Effector memory CD8-positive, alpha-beta T cell (primary cell): ENCODE measurements around the gene TMEM209.
A peak's percentile ranks its signal among the peaks of the same experiment; 100 is the strongest.

Experiments used
- ATAC-seq: fragments of 150-1000 bp; cut with Tn5 transposase; replicated peaks from 2 replicates; pipeline ENCODE4 v1.10.0; 2021; ENCODE audit warnings: mild to moderate bottlenecking, moderate library complexity
- DNase-seq, 3 experiments: peaks; one replicate each; pipeline ENCODE4 v3.0.0; 2021
- H3K27ac Mint-ChIP-seq, 2 donors: one replicate each; pipeline ENCODE4 v1.8.0; 2022; ENCODE audit warnings: mild to moderate bottlenecking in 2 of 2, mixed read lengths in 2 of 2, moderate library complexity in 2 of 2
- H3K27me3 Mint-ChIP-seq, 2 donors: one replicate each; pipeline ENCODE4 v1.8.0; 2022; ENCODE audit warnings: mixed read lengths in 2 of 2
- H3K36me3 Mint-ChIP-seq: one replicate; pipeline ENCODE4 v1.8.0; 2022; ENCODE audit warnings: mild to moderate bottlenecking, moderate library complexity, mixed read lengths; ENCODE audit not compliant: insufficient read depth
- H3K4me1 Mint-ChIP-seq, 2 donors: one replicate each; pipeline ENCODE4 v1.8.0; 2022; ENCODE audit warnings: low read depth in 2 of 2, mixed read lengths in 2 of 2
- H3K4me3 Mint-ChIP-seq, 2 donors: one replicate each; pipeline ENCODE4 v1.8.0; 2022; ENCODE audit warnings: mild to moderate bottlenecking in 2 of 2, mixed read lengths in 2 of 2, moderate library complexity in 2 of 2
- H3K9me3 Mint-ChIP-seq, 2 donors: one replicate each; pipeline ENCODE4 v1.8.0; 2022; ENCODE audit warnings: mixed read lengths in 2 of 2

TMEM209 gene

DNA sequence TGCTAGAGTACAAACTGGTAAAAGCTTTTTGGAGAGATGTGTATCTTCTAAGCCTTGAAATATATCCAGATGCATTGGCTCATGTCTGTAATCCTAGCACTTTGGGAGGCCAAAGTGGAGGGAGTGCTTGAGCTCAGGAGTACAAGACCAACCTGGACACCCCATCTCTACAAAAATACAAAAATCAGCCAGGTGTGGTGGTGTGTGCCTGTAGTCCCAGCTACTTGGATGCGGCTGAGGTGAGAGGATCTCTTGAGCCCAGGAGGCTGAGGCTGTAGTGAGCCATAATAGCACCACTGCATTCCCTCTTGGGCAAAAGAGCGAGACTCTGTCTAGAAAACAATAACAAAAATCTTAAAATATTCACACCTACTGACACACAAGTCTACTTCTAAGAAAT, 25.6 kb downstream of the TMEM209 start:
- peaks cover 6% of the 10 kb centered on the region in 2 donors for H3K4me1 Mint-ChIP-seq
- ATAC-seq = no peak
- H3K4me3 Mint-ChIP-seq = no peak overlapping the region
- no peak overlapping the region for H3K27ac Mint-ChIP-seq
- DNase-seq = no peak
- H3K9me3 Mint-ChIP-seq = no peaks in the 10 kb centered on the region
- peaks cover 63% of the 10 kb centered on the region for H3K36me3 Mint-ChIP-seq
- H3K27me3 Mint-ChIP-seq = no peaks in the 10 kb centered on the region

DNA sequence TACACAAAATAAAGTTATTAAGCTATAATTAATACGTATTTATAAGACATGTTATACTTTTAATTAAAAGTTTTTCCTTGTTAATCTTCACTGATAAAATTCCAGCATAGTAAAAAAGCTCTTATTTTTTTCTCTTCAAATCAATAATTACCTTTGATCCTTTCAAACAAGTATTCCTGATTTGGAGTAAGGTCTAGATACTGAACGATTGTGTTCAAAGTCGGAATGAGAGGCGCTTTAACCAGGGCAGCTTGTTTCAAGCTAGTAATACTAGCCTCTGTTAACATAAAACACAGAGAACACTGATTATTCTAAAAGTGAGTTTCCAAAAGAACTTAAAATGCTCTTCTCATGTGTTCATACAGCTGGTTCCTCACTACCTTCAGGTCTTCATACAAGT, 27.0 kb downstream of the TMEM209 start:
- Mint-ChIP-seq H3K4me3 (no peak overlapping the region), H3K4me1 (peaks cover 6% of the 10 kb centered on the region in 2 donors), H3K27ac (no peak overlapping the region), H3K27me3 (no peaks in the 10 kb centered on the region), H3K36me3 (peaks cover 66% of the 10 kb centered on the region), H3K9me3 (no peaks in the 10 kb centered on the region)
- ATAC-seq (no peak), DNase-seq (no peak)

DNA sequence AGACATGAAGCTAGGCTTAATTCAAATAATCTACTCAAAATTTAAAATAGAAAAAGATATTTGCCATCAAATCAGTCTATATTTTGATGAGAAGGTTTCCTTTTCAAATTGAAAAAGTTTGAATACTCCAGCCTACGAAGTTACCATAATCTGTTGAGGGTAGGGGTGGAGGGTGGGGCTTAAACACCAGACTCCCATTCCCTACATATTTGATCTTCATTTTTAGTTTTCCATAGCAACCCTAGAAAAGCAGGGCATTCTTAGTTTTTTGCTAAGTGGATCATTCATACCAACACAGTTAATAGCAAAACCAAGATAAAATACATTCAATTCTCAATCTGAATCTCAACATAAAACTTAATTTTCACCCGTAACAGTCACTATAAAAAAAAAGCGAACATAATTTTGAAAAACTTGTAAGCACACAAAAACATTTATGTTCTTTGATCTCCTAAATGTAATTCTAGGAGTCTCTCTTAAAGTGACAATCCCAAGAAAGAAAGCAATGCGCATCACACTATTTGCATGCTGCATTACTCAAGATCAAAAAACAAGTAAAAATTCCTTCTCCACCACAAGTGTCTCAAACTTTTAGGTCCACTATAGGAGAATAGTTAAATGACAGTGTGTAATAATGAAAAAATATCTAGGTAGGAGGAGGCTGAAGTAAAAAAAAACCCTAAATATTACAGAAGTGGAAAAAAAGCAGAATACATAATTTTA, 30.8 kb downstream of the TMEM209 start:
- no peaks in the 10 kb centered on the region for H3K9me3 Mint-ChIP-seq
- DNase-seq = no peak
- H3K4me1 Mint-ChIP-seq = no peaks in the 10 kb centered on the region
- H3K4me3 Mint-ChIP-seq = no peak overlapping the region
- no peak for ATAC-seq
- H3K36me3 Mint-ChIP-seq = peaks cover 77% of the 10 kb centered on the region
- no peaks in the 10 kb centered on the region for H3K27me3 Mint-ChIP-seq
- no peak overlapping the region for H3K27ac Mint-ChIP-seq

DNA sequence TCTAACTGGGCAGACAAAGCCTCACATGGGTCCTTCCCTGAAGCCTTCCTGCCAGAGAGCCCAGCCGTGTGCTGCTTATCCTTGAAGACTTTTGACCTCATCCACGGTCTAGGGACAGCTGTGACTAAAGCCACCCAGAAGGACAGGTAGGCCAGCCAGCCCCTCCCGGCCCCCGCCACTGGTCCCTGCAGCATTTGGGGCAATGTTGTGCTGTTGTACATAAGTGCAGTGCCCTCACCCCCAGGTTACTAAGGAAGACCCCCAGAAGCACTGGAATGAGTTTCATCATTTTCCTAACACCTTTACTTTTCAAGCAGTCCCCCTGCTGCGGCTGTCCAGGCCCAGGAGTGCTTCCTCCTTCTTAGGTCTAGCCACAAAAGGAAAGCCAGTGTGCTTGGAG, 43.0 kb downstream of the TMEM209 start:
- H3K27ac Mint-ChIP-seq = no peak overlapping the region
- no peaks in the 10 kb centered on the region for H3K9me3 Mint-ChIP-seq
- H3K27me3 Mint-ChIP-seq = no peaks in the 10 kb centered on the region
- H3K36me3 Mint-ChIP-seq = peaks cover 56% of the 10 kb centered on the region
- no peak for DNase-seq
- H3K4me3 Mint-ChIP-seq = no peak overlapping the region
- ATAC-seq = no peak
- H3K4me1 Mint-ChIP-seq = no peaks in the 10 kb centered on the region

DNA sequence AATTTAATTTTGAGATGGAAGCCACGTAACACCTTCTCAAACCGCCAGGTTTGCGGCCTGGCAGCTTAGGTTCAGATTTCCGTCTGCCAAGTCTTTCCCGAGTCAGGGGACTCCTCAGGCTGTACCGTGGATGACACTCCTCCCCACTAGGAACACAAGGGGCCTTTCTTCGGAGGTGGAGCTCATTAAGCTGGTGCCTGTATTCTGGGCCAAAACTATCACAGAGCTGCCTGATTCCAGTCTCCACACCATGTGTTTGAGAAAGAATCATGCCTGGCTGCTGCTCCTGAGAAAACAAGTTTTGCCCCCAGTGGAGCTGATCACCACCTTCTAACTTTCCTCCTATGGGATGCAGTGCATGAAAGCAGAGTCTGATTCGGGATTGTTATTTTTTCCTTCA, 44.8 kb downstream of the TMEM209 start:
- DNase-seq (no peak), ATAC-seq (no peak)
- peaks cover 39% of the 10 kb centered on the region for H3K36me3 Mint-ChIP-seq
- H3K9me3 Mint-ChIP-seq = no peaks in the 10 kb centered on the region
- no peaks in the 10 kb centered on the region for H3K4me1 Mint-ChIP-seq
- no peak overlapping the region for H3K4me3 Mint-ChIP-seq
- H3K27ac Mint-ChIP-seq = no peak overlapping the region
- no peaks in the 10 kb centered on the region for H3K27me3 Mint-ChIP-seq

DNA sequence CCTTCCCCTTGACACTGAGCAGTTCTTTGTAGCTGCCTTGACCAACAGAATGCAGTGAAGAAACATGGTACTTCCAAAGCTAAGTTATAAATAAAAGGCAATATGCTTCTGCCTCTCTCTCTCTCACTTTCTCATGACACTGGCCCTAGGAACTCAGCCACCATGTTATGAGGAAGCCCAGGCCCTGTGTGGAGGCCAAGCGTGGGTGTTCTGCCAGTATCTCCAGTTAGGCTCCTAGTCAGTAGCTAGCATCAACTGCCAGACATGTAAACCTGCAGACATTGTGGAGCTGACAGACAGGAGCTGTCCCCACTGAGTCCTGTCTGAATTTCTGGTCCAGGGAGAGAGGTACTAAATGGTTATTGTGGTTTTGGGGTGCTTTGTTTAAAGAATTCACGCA, 45.2 kb downstream of the TMEM209 start:
- ATAC-seq = no peak
- H3K27ac Mint-ChIP-seq = no peak overlapping the region
- no peak for DNase-seq
- H3K4me3 Mint-ChIP-seq = no peak overlapping the region
- H3K9me3 Mint-ChIP-seq = no peaks in the 10 kb centered on the region
- no peaks in the 10 kb centered on the region for H3K27me3 Mint-ChIP-seq
- H3K4me1 Mint-ChIP-seq = no peaks in the 10 kb centered on the region
- H3K36me3 Mint-ChIP-seq = peaks cover 35% of the 10 kb centered on the region

DNA sequence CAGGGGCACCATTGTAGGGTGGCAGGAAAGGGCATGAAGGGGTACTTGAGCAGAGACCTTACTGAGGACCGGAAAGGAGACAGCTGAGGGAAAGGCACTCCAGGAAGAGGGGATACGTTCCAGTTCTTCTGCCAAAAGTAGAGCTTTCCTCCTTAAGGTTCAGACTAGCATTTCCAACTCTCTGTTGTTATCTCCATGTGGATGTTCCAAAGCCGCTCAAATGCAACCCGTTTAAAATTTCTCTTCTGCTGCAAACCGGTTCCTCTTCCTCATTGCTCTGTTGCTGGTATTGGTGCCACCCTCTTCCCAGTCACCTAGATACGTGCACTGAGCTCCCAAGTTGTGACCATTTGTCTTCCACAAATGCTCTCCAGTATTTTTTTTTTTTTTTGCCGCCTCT, 47.5 kb downstream of the TMEM209 start:
- Mint-ChIP-seq H3K36me3 (peaks cover 16% of the 10 kb centered on the region), H3K27me3 (no peaks in the 10 kb centered on the region), H3K4me3 (no peak overlapping the region), H3K27ac (no peak overlapping the region), H3K9me3 (no peaks in the 10 kb centered on the region), H3K4me1 (no peaks in the 10 kb centered on the region)
- DNase-seq (no peak), ATAC-seq (no peak)

DNA sequence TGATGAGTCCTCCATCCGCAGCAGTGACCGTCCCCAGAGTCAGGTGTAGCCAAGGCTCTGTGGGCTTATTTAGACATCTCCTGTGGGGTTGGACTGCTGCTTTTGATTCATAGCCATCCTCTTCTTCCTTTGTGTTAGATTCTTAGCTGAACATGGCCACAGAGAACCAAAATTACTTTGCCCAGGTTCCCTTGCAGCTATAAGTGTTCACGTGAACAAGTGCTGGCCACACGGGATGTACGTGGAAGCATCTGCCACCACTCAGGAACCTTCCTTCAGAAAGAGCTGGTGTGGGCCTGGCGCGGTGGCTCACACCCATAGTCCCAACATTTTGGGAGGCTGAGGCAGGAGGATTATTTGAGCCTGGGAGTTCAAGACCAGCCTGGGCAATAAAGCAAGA, 49.1 kb downstream of the TMEM209 start:
- Mint-ChIP-seq H3K27me3 (no peaks in the 10 kb centered on the region), H3K4me1 (no peaks in the 10 kb centered on the region), H3K4me3 (no peak overlapping the region), H3K27ac (no peak overlapping the region), H3K36me3 (peaks cover 4% of the 10 kb centered on the region), H3K9me3 (no peaks in the 10 kb centered on the region)
- DNase-seq = no peak
- ATAC-seq = no peak

DNA sequence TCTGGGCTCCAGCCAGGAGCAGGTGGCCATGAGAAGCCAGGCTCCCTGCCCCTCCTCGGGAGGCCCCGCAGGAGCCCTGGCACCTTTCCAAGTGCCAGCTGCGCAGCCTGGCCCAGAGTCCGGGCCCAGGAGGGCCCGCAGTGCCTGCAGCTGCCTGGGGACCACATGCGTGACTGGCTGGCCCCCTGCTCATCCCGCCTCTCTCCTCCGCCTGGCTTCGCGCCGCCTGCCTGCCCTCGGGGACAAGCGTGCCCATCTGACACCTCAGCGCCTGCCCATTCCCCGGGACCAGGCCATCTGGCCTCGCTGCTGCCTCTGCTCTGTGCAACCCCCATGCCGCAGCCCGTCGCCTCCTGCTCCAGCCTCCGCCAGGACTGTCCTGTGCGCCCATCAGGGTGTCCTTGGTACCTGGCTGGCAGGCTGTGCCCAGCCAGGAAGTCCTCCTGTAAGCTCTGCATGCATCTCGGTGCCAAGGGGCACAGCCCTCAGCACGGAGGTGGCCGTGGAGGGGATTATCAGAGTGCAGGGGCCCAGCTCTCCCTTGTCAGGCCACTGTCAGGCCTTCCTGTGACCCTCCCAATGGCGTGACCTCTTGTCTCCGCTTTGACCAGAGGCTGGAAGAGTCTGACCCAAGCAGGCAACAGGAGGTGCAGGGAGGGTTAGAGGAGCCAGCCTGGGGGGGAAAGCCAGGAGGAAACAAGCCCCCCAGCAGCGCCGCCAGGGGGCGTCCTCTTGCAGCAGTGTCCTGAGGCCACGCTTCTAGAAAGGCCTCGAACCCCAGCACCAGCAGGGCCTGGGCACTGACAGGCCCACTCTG, 50.5 kb downstream of the TMEM209 start:
- H3K9me3 Mint-ChIP-seq = no peaks in the 10 kb centered on the region
- no peaks in the 10 kb centered on the region for H3K27me3 Mint-ChIP-seq
- no peaks in the 10 kb centered on the region for H3K4me1 Mint-ChIP-seq
- DNase-seq (no peak), ATAC-seq (no peak)
- no peak overlapping the region for H3K27ac Mint-ChIP-seq
- H3K4me3 Mint-ChIP-seq = no peak overlapping the region
- H3K36me3 Mint-ChIP-seq = peaks cover 10% of the 10 kb centered on the region

DNA sequence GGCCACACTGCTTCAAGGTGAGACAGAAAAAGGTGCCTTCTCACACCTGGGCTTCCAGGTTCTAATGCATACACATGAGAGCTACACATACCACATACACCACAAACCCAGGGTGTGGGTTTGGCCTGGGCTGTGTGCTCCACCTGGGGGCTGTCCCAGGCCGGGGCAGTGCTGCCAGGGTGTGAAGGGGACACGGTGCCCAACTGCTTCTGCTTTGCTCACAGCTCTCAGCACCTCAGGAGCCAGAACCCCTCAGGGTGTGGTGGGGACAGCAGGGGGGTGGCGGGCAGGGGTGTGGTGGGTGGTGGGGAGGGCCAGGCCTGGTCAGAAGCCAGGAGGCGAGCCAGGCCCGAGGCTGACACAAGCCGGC, 51.1 kb downstream of the TMEM209 start:
- Mint-ChIP-seq H3K9me3 (no peaks in the 10 kb centered on the region), H3K27me3 (no peaks in the 10 kb centered on the region), H3K4me1 (no peaks in the 10 kb centered on the region), H3K36me3 (peaks cover 6% of the 10 kb centered on the region), H3K4me3 (no peak overlapping the region), H3K27ac (no peak overlapping the region)
- no peak for ATAC-seq
- DNase-seq = no peak

DNA sequence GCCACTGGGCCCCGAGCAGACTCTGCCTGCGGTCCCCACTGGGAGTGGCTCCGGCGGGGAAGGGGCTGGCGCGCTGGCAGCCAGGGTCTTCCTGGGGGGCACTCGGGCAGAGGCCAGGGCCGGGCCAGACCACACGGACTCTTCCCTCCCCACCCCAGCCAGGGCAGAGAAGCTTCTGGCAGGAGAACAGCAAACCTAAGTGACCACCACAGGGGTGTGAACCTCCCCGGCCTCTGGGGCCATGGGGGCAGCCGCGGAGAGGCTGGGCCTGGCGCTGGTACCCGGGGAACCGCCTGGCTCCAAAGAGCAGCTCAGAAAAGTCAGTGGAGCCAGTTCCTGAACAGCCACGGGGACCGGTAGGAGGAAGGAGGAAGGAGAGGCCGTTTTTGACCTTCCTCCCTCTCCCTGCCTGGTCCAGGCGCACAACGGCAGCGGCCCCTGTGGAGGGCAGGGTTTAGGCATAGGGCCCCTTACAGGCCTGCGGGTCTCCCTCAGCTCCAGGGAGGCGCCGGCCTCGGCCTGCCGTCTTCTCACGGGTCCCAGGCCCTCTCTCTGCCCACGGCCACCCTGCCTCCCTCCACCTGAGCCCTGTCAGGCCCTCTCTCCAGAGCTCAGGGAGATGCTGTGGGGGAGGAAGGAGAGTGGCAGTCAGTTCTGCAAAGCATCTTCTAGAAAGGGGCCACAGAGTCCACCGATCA, 51.8 kb downstream of the TMEM209 start:
- DNase-seq (no peak), ATAC-seq (no peak)
- no peaks in the 10 kb centered on the region for H3K9me3 Mint-ChIP-seq
- H3K4me1 Mint-ChIP-seq = no peaks in the 10 kb centered on the region
- H3K36me3 Mint-ChIP-seq = peaks cover 10% of the 10 kb centered on the region
- H3K27ac Mint-ChIP-seq = no peak overlapping the region
- no peak overlapping the region for H3K4me3 Mint-ChIP-seq
- no peaks in the 10 kb centered on the region for H3K27me3 Mint-ChIP-seq

DNA sequence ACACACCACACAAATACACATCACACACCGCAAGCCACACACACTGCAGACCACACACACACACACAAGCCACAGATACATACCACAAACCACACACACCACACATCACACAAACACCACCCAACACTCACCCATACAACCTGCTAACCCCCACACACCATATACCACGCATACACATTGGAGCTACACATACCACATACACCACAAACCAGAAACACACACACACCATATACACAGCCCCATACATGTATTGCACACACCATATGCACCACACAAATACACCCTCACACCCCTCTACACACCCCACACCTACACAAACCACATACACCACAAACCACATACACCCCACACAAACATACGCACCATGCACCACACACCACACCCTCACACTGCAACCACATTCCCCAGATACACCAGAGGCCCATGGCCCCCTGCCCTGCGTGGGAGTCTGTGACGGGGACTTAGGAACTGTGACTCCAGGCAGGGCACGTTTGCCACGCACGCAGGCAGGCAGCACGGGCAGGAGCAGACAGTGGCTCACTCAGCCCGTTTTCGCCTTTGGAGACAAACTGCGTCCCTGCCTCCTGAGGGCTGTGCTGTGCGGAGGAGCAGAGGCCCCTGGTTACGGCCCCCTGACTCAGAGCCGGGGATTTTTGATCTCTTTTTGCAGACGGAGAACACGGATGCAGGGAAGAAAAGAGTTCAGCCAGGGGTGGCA, 52.6 kb downstream of the TMEM209 start:
- no peak overlapping the region for H3K4me3 Mint-ChIP-seq
- no peak overlapping the region for H3K27ac Mint-ChIP-seq
- H3K4me1 Mint-ChIP-seq = no peaks in the 10 kb centered on the region
- no peaks in the 10 kb centered on the region for H3K9me3 Mint-ChIP-seq
- no peaks in the 10 kb centered on the region for H3K27me3 Mint-ChIP-seq
- DNase-seq (no peak), ATAC-seq (peak; percentile 43)
- peaks cover 10% of the 10 kb centered on the region for H3K36me3 Mint-ChIP-seq
